ENCODE data around the gene RNF220. TPM values are rescaled to one million over a fixed set of nuclear protein-coding genes. Genes with fewer than 3 reads are reported as not detected.

Gene RNF220
- total RNA-seq, 1 donor from 2014 or later, result 84.4 TPM

DNA sequence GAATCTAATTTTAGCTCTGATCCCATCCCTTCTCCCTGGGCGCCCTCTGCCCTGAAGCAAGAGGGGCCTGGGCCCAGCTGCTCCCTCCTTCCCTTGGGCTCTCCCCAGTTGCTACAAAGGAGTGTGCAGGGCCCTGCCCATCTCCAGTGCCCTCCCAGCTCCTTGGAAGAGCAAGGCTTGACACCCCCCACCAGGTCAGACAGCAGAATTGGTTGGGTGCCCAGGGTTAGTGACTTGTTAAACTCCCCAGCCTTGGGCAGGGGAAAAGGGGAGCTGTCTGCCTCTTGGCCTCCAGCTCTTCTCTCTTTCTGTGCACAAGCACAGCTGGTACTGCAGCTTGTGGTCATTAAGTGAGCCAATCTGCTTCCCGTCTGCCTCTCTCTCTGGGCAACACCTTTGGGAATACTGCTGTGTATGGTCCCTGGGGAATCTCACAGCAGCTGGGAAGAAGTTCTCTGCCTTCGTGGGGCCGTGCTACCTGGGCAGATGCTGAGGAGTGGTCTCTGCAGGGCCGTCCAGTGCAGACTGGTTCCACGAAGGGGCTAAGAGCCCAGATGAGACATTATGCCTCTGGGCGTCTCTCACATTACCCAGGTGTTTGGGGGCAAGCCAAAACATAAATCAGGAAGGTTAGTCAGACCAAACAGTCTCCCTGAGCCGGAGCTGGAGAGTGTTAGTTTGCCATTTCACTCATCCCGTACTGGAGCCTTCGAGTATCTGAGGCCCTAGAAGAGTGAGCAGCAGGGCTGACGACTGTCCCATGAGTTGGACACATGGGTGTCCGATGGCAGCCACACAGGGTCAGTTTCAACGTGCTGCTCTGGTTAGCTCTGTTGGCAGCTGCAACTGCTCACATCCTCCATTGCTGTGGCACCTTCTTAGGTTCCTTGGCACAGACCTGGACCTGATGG lies 231.9 kb downstream of the RNF220 start:
- Mint-ChIP-seq H3K27ac (ENCODE audit: unreplicated experiment) (no peak overlapping the region), H3K4me3 (ENCODE audit: unreplicated experiment) (no peak overlapping the region), H3K27me3 (ENCODE audit: unreplicated experiment) (no peaks in the 10 kb centered on the region), H3K9me3 (ENCODE audit: unreplicated experiment) (no peaks in the 10 kb centered on the region), H3K4me1 (ENCODE audit: unreplicated experiment) (peaks cover 12% of the 10 kb centered on the region), H3K36me3 (ENCODE audit: unreplicated experiment) (peaks cover 51% of the 10 kb centered on the region)
- DNase-seq (ENCODE audit: extremely low spot score, unreplicated experiment), result no peak
- TF ChIP-seq, protein P1, sequence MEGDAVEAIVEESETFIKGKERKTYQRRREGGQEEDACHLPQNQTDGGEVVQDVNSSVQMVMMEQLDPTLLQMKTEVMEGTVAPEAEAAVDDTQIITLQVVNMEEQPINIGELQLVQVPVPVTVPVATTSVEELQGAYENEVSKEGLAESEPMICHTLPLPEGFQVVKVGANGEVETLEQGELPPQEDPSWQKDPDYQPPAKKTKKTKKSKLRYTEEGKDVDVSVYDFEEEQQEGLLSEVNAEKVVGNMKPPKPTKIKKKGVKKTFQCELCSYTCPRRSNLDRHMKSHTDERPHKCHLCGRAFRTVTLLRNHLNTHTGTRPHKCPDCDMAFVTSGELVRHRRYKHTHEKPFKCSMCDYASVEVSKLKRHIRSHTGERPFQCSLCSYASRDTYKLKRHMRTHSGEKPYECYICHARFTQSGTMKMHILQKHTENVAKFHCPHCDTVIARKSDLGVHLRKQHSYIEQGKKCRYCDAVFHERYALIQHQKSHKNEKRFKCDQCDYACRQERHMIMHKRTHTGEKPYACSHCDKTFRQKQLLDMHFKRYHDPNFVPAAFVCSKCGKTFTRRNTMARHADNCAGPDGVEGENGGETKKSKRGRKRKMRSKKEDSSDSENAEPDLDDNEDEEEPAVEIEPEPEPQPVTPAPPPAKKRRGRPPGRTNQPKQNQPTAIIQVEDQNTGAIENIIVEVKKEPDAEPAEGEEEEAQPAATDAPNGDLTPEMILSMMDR (IDR thresholded peaks at IDR 0.05), result no peak

DNA sequence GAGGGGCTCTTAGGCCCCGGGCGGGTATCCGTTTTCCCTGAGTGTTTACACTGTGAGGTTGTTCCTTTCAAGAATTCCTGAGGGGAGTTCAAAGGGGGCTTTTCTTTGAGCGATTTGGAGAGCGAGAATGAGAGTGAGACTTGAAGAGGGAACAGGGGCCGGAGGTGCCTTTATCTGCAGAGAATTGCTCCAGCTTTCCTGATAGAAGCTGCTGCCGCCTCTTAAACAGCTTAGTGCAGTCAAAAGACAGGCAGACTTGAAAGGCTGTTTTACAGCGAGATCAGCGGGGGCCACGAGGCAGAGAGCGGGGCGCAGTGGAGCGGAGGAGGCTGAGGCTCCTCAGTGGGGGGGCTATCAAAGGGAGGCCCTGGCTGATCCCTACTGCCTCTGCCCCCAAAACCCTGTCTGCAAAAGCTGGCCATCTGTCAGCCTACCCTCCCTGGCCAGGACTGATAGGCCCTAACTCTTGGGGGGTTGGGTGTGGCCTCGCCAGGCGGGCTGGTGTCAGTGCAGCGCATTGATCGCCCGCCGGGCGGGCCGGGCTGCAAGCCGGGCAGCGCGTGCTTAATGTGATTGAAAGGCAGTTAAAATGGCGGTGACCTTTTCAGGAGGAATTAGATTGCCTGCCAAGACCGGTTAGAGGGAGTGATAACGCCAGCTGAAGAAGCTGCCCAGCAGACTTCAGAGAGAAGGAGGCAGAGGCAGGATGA lies 232.8 kb downstream of the RNF220 start:
- Mint-ChIP-seq H3K27ac (ENCODE audit: unreplicated experiment) (no peak overlapping the region), H3K36me3 (ENCODE audit: unreplicated experiment) (peaks cover 55% of the 10 kb centered on the region), H3K4me1 (ENCODE audit: unreplicated experiment) (peaks cover 11% of the 10 kb centered on the region), H3K27me3 (ENCODE audit: unreplicated experiment) (no peaks in the 10 kb centered on the region), H3K9me3 (ENCODE audit: unreplicated experiment) (no peaks in the 10 kb centered on the region), H3K4me3 (ENCODE audit: unreplicated experiment) (no peak overlapping the region)
- TF ChIP-seq, protein P1 (IDR thresholded peaks at IDR 0.05), result no peak
- no peak for DNase-seq (ENCODE audit: extremely low spot score, unreplicated experiment)

DNA sequence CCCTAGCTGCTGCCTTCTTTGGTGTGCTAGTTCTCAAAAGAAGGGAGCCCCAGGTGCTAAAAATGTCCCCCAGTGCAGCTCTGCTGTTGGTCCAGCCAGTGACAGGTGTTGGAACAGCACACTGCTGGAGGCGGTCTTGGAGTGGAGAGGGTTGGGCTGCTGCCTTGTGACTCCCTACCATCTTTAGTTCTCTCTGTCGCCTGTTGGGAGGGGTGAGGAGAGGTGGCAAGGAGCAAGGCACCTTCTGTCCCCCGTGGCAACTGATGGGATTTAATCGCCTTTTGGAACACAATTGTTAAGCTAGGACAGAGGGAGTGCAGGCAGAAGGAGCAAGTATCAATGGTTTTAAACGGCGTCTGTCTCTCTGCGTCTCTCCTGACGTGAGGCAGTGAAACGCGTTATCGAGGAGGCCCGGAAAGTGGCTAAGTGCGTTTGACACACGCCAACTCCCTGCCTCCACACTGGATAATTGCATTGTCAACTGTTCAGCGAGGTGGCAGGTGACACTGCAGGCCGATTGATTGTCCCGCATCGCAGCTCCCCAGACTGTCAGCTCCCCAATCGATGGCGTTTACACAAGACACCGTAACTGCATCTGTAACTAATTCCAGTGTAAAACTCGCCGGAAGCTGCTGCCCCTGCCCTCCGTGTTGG lies 235.3 kb downstream of the RNF220 start:
- Mint-ChIP-seq H3K27me3 (ENCODE audit: unreplicated experiment) (no peaks in the 10 kb centered on the region), H3K27ac (ENCODE audit: unreplicated experiment) (no peak overlapping the region), H3K9me3 (ENCODE audit: unreplicated experiment) (no peaks in the 10 kb centered on the region), H3K4me3 (ENCODE audit: unreplicated experiment) (no peak overlapping the region), H3K36me3 (ENCODE audit: unreplicated experiment) (peaks cover 49% of the 10 kb centered on the region), H3K4me1 (ENCODE audit: unreplicated experiment) (peaks cover 16% of the 10 kb centered on the region)
- no peak for DNase-seq (ENCODE audit: extremely low spot score, unreplicated experiment)
- TF ChIP-seq, protein P1 (IDR thresholded peaks at IDR 0.05), result no peak

DNA sequence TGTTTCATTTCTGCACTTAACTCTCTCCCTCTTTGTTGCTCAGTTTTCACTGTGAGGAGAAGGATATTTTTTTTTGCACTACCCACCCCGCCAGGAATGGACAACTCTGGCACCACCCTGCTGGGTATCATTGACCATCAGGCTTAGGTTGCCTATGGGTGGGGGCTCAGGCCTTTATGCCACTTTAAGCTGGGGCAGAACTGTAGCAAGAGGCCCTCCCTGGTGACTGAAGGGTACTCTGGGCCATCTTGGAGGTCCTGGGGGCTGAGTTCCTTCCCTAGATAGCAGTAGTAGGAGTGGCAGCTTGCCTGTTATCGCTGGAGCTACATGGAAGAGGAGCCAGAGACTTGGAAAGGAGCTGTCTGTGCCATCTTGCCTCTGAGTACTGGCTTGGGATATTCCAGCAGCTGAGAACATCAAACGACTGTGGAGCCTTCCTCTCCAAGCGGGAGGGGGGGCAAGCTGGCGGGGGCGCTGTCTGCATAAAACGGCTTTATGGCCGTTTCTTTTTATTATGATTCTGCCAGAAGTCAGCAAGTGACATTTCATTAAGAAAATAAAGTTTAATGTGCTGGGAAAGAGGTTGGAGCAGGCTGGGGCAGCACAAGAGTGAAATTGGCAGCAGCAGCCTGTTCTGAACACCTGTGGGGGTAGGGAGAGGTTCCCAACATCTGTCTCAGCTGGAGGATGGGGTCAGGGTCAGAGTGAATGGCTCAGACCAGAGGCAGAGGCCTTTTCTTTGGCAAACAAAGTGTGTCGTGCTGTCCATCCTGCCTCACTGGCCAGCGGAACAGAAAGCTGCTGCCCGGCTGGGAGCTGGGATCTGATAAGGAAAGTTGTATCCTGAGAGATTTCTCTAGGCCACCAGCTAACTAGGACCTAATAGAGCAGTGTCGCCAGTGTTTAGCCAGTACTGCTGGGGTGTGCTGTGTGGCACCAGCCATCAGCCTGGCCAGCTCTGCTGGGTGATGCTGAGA lies 236.4 kb downstream of the RNF220 start:
- H3K4me3 Mint-ChIP-seq (ENCODE audit: unreplicated experiment), result no peak overlapping the region
- no peak for DNase-seq (ENCODE audit: extremely low spot score, unreplicated experiment)

More for the DNA sequence above, 236.4 kb downstream of the RNF220 start:
- Mint-ChIP-seq H3K27ac (ENCODE audit: unreplicated experiment) (no peak overlapping the region), H3K27me3 (ENCODE audit: unreplicated experiment) (no peaks in the 10 kb centered on the region), H3K9me3 (ENCODE audit: unreplicated experiment) (no peaks in the 10 kb centered on the region), H3K4me1 (ENCODE audit: unreplicated experiment) (peaks cover 16% of the 10 kb centered on the region), H3K36me3 (ENCODE audit: unreplicated experiment) (peaks cover 40% of the 10 kb centered on the region)
- TF ChIP-seq, protein P1 (IDR thresholded peaks at IDR 0.05), result no peak

Data from osteocyte (in vitro differentiated cells).